GM23338 (cell line): ENCODE measurements around the gene PICALM.

Source experiments
- CREB1 ChIP-seq: fragments of 250-450 bp; sonication (Bioruptor Pico); IDR thresholded peaks from 2 replicates; pipeline ENCODE4 v1.5.0; 2020; ENCODE audit warnings: low read depth, mild to moderate bottlenecking, moderate library complexity
- EZH2 ChIP-seq: fragments of 200-600 bp; sonication (generic); IDR thresholded peaks from one replicate; pipeline ENCODE4 v1.8.0; 2017; ENCODE audit warnings: antibody characterized with exemption, mild to moderate bottlenecking, low read depth; ENCODE audit not compliant: unreplicated experiment
- EZH2phosphoT487 ChIP-seq: fragments of 200-600 bp; sonication (generic); IDR thresholded peaks from one replicate; pipeline ENCODE4 v1.8.1; 2018; ENCODE audit warnings: antibody characterized with exemption; ENCODE audit not compliant: unreplicated experiment
- JUNB ChIP-seq: IDR thresholded peaks from one replicate; pipeline ENCODE4 v1.6.1; 2016; ENCODE audit warnings: antibody characterized with exemption; ENCODE audit not compliant: unreplicated experiment
- NANOG ChIP-seq: IDR thresholded peaks from 2 replicates; pipeline ENCODE4 v1.6.1; 2016; ENCODE audit warnings: antibody characterized with exemption, borderline replicate concordance
- POLR2AphosphoS5 ChIP-seq: IDR thresholded peaks from 2 replicates; pipeline ENCODE4 v1.6.1; 2016; ENCODE audit warnings: antibody characterized with exemption, low read depth
- STAT1 ChIP-seq: IDR thresholded peaks from one replicate; pipeline ENCODE4 v1.6.1; 2016; ENCODE audit warnings: antibody characterized with exemption; ENCODE audit not compliant: unreplicated experiment
- ZNF114 ChIP-seq: fragments of 250-450 bp; sonication (Bioruptor Pico); IDR thresholded peaks from 2 replicates; pipeline ENCODE4 v1.5.0; 2020; ENCODE audit warnings: mild to moderate bottlenecking, moderate library complexity
- ZNF331 ChIP-seq: fragments of 250-450 bp; sonication (Bioruptor Pico); IDR thresholded peaks from 2 replicates; pipeline ENCODE4 v1.5.0; 2020; ENCODE audit warnings: low read depth, mild to moderate bottlenecking, moderate library complexity
- TF ChIP-seq, protein P1 (sequence below), 2 experiments: fragments of 200-600 bp in 1 of 2; sonication (generic) in 1 of 2; conservative IDR thresholded peaks; 2 replicates each; pipeline versions ENCODE4 v1.5.1 to v1.6.1; 2016 to 2017; ENCODE audit warnings: antibody characterized with exemption in 2 of 2, low read depth in 2 of 2, mild to moderate bottlenecking in 2 of 2, moderate library complexity in 1 of 2
- TF ChIP-seq, protein P2 (sequence below): IDR thresholded peaks from 2 replicates; pipeline ENCODE4 v1.6.1; 2016; ENCODE audit warnings: antibody characterized with exemption
- TF ChIP-seq, protein P3 (sequence below): IDR thresholded peaks from one replicate; pipeline ENCODE4 v1.6.1; 2018; ENCODE audit warnings: antibody characterized with exemption; ENCODE audit not compliant: unreplicated experiment

DNA sequence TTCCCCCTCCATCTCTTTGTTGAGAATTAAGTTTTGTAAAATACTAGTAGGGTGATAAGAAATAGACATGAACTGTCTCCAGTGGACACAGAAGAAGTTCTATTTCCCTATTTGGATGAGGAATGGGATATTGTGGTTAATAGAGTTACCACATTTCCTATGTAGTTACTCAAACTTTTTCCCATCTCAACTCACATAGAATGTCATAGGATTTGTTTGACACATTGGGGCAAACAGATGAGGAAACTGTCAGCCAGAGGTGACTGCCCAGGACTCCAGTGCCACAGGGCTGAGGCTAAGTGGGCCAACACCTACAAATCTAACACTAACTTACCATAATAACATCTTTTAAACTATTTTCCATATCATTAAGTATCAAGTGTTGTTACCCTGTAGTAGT is 155.4 kb downstream of the PICALM start:
- TF ChIP-seq, protein P1, sequence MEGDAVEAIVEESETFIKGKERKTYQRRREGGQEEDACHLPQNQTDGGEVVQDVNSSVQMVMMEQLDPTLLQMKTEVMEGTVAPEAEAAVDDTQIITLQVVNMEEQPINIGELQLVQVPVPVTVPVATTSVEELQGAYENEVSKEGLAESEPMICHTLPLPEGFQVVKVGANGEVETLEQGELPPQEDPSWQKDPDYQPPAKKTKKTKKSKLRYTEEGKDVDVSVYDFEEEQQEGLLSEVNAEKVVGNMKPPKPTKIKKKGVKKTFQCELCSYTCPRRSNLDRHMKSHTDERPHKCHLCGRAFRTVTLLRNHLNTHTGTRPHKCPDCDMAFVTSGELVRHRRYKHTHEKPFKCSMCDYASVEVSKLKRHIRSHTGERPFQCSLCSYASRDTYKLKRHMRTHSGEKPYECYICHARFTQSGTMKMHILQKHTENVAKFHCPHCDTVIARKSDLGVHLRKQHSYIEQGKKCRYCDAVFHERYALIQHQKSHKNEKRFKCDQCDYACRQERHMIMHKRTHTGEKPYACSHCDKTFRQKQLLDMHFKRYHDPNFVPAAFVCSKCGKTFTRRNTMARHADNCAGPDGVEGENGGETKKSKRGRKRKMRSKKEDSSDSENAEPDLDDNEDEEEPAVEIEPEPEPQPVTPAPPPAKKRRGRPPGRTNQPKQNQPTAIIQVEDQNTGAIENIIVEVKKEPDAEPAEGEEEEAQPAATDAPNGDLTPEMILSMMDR (conservative IDR thresholded peaks at IDR 0.05; ENCODE audit: low read depth in 2 of 2): no peak
- TF ChIP-seq NANOG (no peak), JUNB (no peak), EZH2phosphoT487 (no peak), ZNF331 (no peak), EZH2 (no peak), POLR2AphosphoS5 (no peak), ZNF114 (CRISPR knock-in tag) (no peak), CREB1 (CRISPR knock-in tag) (no peak), STAT1 (no peak)
- TF ChIP-seq, protein P2, sequence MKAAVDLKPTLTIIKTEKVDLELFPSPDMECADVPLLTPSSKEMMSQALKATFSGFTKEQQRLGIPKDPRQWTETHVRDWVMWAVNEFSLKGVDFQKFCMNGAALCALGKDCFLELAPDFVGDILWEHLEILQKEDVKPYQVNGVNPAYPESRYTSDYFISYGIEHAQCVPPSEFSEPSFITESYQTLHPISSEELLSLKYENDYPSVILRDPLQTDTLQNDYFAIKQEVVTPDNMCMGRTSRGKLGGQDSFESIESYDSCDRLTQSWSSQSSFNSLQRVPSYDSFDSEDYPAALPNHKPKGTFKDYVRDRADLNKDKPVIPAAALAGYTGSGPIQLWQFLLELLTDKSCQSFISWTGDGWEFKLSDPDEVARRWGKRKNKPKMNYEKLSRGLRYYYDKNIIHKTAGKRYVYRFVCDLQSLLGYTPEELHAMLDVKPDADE: no peak
- TF ChIP-seq, protein P3, sequence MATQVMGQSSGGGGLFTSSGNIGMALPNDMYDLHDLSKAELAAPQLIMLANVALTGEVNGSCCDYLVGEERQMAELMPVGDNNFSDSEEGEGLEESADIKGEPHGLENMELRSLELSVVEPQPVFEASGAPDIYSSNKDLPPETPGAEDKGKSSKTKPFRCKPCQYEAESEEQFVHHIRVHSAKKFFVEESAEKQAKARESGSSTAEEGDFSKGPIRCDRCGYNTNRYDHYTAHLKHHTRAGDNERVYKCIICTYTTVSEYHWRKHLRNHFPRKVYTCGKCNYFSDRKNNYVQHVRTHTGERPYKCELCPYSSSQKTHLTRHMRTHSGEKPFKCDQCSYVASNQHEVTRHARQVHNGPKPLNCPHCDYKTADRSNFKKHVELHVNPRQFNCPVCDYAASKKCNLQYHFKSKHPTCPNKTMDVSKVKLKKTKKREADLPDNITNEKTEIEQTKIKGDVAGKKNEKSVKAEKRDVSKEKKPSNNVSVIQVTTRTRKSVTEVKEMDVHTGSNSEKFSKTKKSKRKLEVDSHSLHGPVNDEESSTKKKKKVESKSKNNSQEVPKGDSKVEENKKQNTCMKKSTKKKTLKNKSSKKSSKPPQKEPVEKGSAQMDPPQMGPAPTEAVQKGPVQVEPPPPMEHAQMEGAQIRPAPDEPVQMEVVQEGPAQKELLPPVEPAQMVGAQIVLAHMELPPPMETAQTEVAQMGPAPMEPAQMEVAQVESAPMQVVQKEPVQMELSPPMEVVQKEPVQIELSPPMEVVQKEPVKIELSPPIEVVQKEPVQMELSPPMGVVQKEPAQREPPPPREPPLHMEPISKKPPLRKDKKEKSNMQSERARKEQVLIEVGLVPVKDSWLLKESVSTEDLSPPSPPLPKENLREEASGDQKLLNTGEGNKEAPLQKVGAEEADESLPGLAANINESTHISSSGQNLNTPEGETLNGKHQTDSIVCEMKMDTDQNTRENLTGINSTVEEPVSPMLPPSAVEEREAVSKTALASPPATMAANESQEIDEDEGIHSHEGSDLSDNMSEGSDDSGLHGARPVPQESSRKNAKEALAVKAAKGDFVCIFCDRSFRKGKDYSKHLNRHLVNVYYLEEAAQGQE: no peak
